OCI-LY3 (cell line): ENCODE results near the gene MBD2.

Experiments
- EZH2phosphoT487 ChIP-seq: fragments of 200-600 bp; shearing (Covaris generic); IDR thresholded peaks from 2 replicates; pipeline ENCODE4 v1.6.1; 2018; ENCODE audit warnings: antibody characterized with exemption, mixed run types, low read depth
- TF ChIP-seq, protein P1 (sequence below): fragments of 200-600, 300-600 bp; sonication (generic); IDR thresholded peaks from 2 replicates; pipeline ENCODE4 v1.5.1; 2014; ENCODE audit warnings: antibody characterized with exemption, low read length, low read depth

DNA sequence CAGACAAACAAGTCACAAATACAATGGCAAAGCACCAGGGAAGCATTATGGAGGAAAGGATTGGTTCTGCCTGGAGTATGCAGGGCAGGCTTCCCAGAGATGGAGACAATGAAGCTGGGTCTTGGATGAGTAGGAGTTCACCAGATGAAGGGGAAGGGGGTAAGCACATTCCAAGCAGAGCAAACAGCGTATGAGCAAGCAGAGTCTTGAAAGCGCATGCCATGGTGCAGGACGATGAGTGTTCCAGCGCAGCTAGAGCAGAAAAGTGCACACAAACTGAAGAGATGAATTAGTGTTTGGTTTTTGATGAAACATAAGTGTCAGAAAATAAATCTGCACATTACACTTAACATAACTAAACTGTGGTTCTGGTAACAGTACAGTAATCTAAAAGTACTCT, 21.6 kb downstream of the MBD2 start:
- TF ChIP-seq, protein P1, sequence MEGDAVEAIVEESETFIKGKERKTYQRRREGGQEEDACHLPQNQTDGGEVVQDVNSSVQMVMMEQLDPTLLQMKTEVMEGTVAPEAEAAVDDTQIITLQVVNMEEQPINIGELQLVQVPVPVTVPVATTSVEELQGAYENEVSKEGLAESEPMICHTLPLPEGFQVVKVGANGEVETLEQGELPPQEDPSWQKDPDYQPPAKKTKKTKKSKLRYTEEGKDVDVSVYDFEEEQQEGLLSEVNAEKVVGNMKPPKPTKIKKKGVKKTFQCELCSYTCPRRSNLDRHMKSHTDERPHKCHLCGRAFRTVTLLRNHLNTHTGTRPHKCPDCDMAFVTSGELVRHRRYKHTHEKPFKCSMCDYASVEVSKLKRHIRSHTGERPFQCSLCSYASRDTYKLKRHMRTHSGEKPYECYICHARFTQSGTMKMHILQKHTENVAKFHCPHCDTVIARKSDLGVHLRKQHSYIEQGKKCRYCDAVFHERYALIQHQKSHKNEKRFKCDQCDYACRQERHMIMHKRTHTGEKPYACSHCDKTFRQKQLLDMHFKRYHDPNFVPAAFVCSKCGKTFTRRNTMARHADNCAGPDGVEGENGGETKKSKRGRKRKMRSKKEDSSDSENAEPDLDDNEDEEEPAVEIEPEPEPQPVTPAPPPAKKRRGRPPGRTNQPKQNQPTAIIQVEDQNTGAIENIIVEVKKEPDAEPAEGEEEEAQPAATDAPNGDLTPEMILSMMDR = no peak
- no peak for TF ChIP-seq EZH2phosphoT487
